Testis (tissue), 3 donors: ENCODE measurements around the gene PTPRN2. TPM values are rescaled to one million over a fixed set of nuclear protein-coding genes. Genes with fewer than 3 reads are reported as not detected.

Experiments used
- DNase-seq: peaks from one replicate; pipeline ENCODE4 v3.0.0-alpha.2; 2019
- H3K27ac ChIP-seq, 2 donors: fragments of 200-600 bp; sonication (generic); one replicate each; pipeline ENCODE4 v1.5.1; 2019
- H3K27me3 ChIP-seq: fragments of 200-600 bp; sonication (generic); one replicate; pipeline ENCODE4 v1.5.1; 2019
- H3K36me3 ChIP-seq: fragments of 200-600 bp; sonication (generic); one replicate; pipeline ENCODE4 v1.5.1; 2017; ENCODE audit warnings: low read depth; ENCODE audit errors: missing control alignments
- H3K4me1 ChIP-seq: fragments of 200-600 bp; sonication (generic); one replicate; pipeline ENCODE4 v1.5.1; 2019
- H3K4me3 ChIP-seq, 2 donors: fragments of 200-600 bp; sonication (generic); one replicate each; pipeline ENCODE4 v1.5.1; 2017 to 2019
- H3K9me3 ChIP-seq: fragments of 200-600 bp; sonication (generic); one replicate; pipeline ENCODE4 v1.5.1; 2017
- POLR2A ChIP-seq: fragments of 450-650 bp; IDR thresholded peaks from one replicate; pipeline ENCODE4 v1.6.1; 2017; ENCODE audit warnings: antibody characterized with exemption, mild to moderate bottlenecking, moderate library complexity
- WGBS, 2 donors: methylation state at CpG; one replicate each; pipeline ENCODE4 v1.1.5; 2018; 5-methylcytosine and 5-hydroxymethylcytosine counted together
- intact Hi-C: fragments of 100-400 bp; cut with DNase I; formaldehyde crosslinking; loops from one replicate; pipeline ENCODE4 v1.15.1; 2023; ENCODE audit warnings: low total_unique reads
- polyA plus RNA-seq: library from polyadenylated mRNA; stranded (reverse); fragments of 350-450 nt; fragmentation: Illumina TruSeq; extraction: RNeasy Lipid Tissue Mini Kit (QIAGEN cat#74804); gene quantifications from one replicate; pipeline ENCODE4 v1.2.3, GENCODE V29; 2014; ENCODE audit warnings: low read depth, low replicate concordance; ENCODE audit not compliant: insufficient read depth
- total RNA-seq, 2 donors: library from RNA; depleted of rRNA; stranded (reverse); fragments of >200 nt; gene quantifications; one replicate each; pipeline ENCODE4 v1.2.3, GENCODE V29; 2016
- TF ChIP-seq, protein P1 (sequence below), 3 experiments: fragments of 450-650 bp in 2 of 3; fragments of 200-600 bp in 1 of 3; sonication (generic) in 1 of 3; IDR thresholded peaks; one replicate each; pipeline ENCODE4 v1.5.1; 2016 to 2019; ENCODE audit warnings: antibody characterized with exemption in 3 of 3, mild to moderate bottlenecking in 2 of 3, moderate library complexity in 1 of 3

The PTPRN2 gene
- total and polyA plus RNA-seq, 3 donors from 2014 or later = 9.3 to 10.8 (median 9.8) TPM

DNA sequence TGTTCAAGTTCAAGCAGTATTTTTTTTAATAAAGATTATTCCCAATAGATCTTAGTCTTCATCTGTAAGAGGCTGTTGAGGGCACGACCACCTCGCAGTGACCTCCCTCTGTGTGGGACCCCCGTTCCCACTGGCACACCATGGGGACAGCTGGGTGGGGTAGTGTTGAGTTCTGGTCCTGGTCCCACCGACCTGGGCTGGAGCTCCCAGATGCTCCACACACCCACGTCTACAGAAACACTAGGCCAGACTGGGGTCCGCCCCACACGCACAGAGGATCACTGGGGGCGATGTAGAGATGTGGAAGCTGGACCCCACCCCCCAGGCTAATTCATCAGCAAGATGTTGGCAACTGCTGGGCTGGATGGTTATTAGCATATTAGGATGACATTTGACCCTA, 623.6 kb downstream of the PTPRN2 start:
- WGBS, 2 donors = 93 to 95% methylated on average over 8 of the region's 8 CpGs
- Histone ChIP-seq H3K27me3 (no peaks in the 10 kb centered on the region), H3K4me3 (no peak overlapping the region), H3K4me1 (no peaks in the 10 kb centered on the region), H3K9me3 (no peaks in the 10 kb centered on the region), H3K36me3 (no peaks in the 10 kb centered on the region), H3K27ac (no peak overlapping the region)
- intact Hi-C loops = no loop called here
- no peak for DNase-seq
- TF ChIP-seq, protein P1, sequence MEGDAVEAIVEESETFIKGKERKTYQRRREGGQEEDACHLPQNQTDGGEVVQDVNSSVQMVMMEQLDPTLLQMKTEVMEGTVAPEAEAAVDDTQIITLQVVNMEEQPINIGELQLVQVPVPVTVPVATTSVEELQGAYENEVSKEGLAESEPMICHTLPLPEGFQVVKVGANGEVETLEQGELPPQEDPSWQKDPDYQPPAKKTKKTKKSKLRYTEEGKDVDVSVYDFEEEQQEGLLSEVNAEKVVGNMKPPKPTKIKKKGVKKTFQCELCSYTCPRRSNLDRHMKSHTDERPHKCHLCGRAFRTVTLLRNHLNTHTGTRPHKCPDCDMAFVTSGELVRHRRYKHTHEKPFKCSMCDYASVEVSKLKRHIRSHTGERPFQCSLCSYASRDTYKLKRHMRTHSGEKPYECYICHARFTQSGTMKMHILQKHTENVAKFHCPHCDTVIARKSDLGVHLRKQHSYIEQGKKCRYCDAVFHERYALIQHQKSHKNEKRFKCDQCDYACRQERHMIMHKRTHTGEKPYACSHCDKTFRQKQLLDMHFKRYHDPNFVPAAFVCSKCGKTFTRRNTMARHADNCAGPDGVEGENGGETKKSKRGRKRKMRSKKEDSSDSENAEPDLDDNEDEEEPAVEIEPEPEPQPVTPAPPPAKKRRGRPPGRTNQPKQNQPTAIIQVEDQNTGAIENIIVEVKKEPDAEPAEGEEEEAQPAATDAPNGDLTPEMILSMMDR (IDR thresholded peaks at IDR 0.05) = no peak
- no peak for TF ChIP-seq POLR2A

DNA sequence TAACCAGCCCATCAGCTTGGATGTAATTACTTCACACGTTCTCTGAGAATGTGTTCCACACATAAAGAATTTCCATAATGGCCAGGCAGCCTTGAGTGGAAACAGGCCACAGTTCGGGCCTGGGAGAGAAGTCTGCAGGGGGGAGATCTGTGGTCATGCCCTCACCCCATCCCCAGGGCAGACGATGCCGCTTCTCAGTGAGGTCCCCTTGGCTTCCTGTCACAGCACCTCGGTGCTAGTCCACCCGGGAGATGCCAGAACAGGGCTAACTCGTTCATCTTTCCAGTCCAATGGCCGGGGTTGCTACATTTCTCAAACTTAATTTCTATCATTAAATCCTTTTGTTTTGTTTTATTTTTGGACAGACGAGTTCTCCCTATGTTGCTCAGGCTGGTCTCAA, 624.1 kb downstream of the PTPRN2 start:
- no peak for DNase-seq
- intact Hi-C loops = no loop called here
- Histone ChIP-seq H3K27me3 (no peaks in the 10 kb centered on the region), H3K4me1 (no peaks in the 10 kb centered on the region), H3K4me3 (no peak overlapping the region), H3K36me3 (no peaks in the 10 kb centered on the region), H3K9me3 (no peaks in the 10 kb centered on the region), H3K27ac (no peak overlapping the region)
- TF ChIP-seq, protein P1 (IDR thresholded peaks at IDR 0.05) = no peak
- TF ChIP-seq POLR2A = no peak
- 71 to 90% methylated on average over 9 of the region's 9 CpGs for WGBS, 2 donors

DNA sequence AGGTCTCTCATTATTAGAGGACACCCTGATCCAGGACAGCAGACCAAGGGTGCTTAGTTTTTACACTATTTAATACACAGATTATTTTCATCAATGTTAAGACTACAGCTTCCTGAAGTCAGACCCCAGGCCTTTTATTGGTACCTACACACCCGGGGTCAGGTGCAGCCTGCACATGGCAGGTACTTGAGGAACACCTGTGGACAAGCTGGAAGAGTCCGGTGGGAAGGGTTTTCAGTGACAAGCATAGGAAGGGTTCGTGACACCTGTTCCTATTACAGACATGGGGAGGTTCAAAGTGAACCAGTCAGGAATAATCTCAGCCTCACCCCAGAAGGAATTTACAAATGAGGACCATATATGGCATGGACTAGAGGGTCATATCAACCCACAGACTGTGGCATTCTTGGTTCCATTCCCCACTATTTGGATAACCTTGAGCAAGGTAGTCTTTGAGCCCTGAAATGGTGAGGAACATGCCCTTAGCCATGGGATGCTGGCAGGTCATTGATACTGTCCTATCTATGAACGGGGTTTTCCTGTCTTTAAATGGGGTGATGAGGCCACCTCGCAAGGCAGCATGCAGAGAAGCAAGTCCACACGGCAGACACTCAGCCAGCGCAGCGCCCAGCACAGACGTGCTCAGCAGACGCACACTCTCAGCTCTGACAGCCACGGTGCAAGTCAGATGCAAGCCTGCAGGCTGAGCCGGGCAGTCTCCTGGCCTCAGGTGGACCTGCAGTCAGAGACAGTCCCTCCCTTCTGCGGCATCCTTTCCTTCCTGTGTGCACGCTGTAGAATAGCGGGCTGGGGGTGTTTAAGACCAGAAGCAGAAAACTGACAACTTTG, 624.9 kb downstream of the PTPRN2 start:
- TF ChIP-seq, protein P1 (IDR thresholded peaks at IDR 0.05) = no peak
- TF ChIP-seq POLR2A = no peak
- Histone ChIP-seq H3K36me3 (no peaks in the 10 kb centered on the region), H3K9me3 (no peaks in the 10 kb centered on the region), H3K27ac (no peak overlapping the region), H3K4me1 (no peaks in the 10 kb centered on the region), H3K27me3 (no peaks in the 10 kb centered on the region), H3K4me3 (no peak overlapping the region)
- intact Hi-C loops = no loop called here
- 75 to 84% methylated on average over 15 of the region's 15 CpGs for WGBS, 2 donors
- no peak for DNase-seq

DNA sequence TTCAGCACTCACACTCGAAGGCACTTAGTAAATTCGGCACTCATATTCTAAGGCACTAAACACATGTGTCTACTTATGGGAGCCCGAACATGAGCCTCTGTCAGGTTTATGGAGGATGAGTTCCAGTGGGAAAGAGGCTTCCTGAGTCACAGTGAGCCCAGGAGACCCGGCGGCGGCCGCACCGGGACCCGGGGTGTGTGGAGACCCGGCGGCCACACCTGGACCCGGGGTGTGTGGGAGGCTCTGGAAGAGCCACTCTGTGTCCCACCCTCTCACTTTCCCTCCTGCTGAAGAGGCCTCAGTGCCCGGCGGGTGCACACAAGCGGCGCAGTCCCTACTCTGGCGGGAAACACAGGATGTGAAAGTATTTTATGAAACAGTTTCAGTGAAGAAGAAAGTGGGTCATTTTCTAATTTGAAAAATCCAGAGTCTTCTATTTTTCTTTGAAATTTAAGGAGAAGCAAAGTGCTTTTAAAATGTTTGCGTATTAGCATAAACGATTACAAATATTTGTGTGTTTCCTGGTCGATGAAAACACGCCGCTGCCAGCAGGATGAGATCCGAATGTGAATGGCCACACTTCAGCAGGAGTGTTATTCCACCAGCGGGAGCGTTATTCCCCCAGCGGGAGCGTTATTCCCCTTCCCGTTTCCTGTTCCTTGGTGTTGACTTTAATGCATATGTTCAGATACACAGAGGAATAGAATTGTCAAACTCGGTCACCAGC, 625.7 kb downstream of the PTPRN2 start:
- no peak for DNase-seq
- no peaks in the 10 kb centered on the region for H3K27me3 ChIP-seq
- 40 to 48% methylated on average over 29 of the region's 29 CpGs for WGBS, 2 donors

More for the DNA sequence above, 625.7 kb downstream of the PTPRN2 start:
- TF ChIP-seq, protein P1 (IDR thresholded peaks at IDR 0.05) = no peak
- TF ChIP-seq POLR2A = no peak
- intact Hi-C loops = no loop called here
- no peaks in the 10 kb centered on the region for H3K36me3 ChIP-seq
- H3K27ac ChIP-seq = no peak overlapping the region
- H3K4me1 ChIP-seq = no peaks in the 10 kb centered on the region
- no peak overlapping the region for H3K4me3 ChIP-seq
- no peaks in the 10 kb centered on the region for H3K9me3 ChIP-seq
